ENCODE data around the gene SLC6A18. TPM values are rescaled to one million over a fixed set of nuclear protein-coding genes. Genes with fewer than 3 reads are reported as not detected.

SLC6A18 gene
- total and polyA plus RNA-seq, 9 of the 15 experiments (the other 6 are each of a cell fraction or from before 2014, with no cell fraction given) = not detected

DNA sequence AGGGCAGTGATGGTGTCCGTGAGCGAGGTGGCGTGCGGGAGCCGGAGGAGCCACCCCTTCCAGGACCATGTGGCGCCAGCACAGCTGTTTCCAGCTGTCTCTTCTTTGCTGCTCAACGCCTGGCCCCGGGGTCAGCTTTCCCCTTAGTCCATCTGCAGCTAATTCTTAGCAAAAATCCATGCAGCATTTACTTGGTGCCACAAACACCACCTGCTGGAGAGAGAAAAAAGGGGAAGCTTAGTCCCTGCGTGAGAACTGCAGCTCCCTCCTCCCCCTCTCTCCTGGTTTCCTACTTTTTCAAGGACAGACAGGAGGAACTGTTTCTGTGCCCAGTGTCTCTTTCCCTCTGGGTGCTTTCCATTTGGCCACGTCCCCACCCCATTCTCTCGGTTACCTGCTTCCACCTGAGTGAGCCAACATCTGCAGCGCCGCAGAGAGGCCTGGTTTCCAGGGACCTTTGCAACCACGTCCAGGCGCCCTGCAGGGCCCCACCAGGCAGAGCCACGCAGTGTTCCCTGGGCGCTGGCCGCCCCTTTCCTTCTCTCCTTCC is 20.4 kb upstream of the SLC6A18 start (continued):
- TF ChIP-seq, protein P1, sequence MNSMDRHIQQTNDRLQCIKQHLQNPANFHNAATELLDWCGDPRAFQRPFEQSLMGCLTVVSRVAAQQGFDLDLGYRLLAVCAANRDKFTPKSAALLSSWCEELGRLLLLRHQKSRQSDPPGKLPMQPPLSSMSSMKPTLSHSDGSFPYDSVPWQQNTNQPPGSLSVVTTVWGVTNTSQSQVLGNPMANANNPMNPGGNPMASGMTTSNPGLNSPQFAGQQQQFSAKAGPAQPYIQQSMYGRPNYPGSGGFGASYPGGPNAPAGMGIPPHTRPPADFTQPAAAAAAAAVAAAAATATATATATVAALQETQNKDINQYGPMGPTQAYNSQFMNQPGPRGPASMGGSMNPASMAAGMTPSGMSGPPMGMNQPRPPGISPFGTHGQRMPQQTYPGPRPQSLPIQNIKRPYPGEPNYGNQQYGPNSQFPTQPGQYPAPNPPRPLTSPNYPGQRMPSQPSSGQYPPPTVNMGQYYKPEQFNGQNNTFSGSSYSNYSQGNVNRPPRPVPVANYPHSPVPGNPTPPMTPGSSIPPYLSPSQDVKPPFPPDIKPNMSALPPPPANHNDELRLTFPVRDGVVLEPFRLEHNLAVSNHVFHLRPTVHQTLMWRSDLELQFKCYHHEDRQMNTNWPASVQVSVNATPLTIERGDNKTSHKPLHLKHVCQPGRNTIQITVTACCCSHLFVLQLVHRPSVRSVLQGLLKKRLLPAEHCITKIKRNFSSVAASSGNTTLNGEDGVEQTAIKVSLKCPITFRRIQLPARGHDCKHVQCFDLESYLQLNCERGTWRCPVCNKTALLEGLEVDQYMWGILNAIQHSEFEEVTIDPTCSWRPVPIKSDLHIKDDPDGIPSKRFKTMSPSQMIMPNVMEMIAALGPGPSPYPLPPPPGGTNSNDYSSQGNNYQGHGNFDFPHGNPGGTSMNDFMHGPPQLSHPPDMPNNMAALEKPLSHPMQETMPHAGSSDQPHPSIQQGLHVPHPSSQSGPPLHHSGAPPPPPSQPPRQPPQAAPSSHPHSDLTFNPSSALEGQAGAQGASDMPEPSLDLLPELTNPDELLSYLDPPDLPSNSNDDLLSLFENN (IDR thresholded peaks at IDR 0.05; ENCODE audit: low read depth in 2 of 2, low read length in 2 of 2) = 0 out of 4 replicates have a peak, but pooled peaks of 1 of the 2 experiments have one; percentile 26
- TF ChIP-seq, protein P2, sequence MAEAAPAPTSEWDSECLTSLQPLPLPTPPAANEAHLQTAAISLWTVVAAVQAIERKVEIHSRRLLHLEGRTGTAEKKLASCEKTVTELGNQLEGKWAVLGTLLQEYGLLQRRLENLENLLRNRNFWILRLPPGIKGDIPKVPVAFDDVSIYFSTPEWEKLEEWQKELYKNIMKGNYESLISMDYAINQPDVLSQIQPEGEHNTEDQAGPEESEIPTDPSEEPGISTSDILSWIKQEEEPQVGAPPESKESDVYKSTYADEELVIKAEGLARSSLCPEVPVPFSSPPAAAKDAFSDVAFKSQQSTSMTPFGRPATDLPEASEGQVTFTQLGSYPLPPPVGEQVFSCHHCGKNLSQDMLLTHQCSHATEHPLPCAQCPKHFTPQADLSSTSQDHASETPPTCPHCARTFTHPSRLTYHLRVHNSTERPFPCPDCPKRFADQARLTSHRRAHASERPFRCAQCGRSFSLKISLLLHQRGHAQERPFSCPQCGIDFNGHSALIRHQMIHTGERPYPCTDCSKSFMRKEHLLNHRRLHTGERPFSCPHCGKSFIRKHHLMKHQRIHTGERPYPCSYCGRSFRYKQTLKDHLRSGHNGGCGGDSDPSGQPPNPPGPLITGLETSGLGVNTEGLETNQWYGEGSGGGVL (CRISPR knock-in tag; IDR thresholded peaks at IDR 0.05) = no peak
- no peak for TF ChIP-seq NEUROD1 (IDR thresholded peaks at IDR 0.05; ENCODE audit: borderline replicate concordance, low read depth, low read length, partially characterized antibody)
- TF ChIP-seq ZNF583 (CRISPR knock-in tag; IDR thresholded peaks at IDR 0.05) = peak; percentile 69; the same call in 1 of the 2 replicates
- TF ChIP-seq, protein P3, sequence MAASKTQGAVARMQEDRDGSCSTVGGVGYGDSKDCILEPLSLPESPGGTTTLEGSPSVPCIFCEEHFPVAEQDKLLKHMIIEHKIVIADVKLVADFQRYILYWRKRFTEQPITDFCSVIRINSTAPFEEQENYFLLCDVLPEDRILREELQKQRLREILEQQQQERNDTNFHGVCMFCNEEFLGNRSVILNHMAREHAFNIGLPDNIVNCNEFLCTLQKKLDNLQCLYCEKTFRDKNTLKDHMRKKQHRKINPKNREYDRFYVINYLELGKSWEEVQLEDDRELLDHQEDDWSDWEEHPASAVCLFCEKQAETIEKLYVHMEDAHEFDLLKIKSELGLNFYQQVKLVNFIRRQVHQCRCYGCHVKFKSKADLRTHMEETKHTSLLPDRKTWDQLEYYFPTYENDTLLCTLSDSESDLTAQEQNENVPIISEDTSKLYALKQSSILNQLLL (CRISPR knock-in tag; IDR thresholded peaks at IDR 0.05; ENCODE audit: borderline replicate concordance) = no peak
- TF ChIP-seq ZBED1 (IDR thresholded peaks at IDR 0.05) = no peak
- no peak for TF ChIP-seq DPF2 (IDR thresholded peaks at IDR 0.05)
- no peak for TF ChIP-seq MAFG (tag; conservative IDR thresholded peaks at IDR 0.05)
- TF ChIP-seq KHSRP (IDR thresholded peaks at IDR 0.05) = no peak
- TF ChIP-seq ZNF384 (IDR thresholded peaks at IDR 0.05; ENCODE audit: low read depth, low read length) = no peak
- TF ChIP-seq, protein P4, sequence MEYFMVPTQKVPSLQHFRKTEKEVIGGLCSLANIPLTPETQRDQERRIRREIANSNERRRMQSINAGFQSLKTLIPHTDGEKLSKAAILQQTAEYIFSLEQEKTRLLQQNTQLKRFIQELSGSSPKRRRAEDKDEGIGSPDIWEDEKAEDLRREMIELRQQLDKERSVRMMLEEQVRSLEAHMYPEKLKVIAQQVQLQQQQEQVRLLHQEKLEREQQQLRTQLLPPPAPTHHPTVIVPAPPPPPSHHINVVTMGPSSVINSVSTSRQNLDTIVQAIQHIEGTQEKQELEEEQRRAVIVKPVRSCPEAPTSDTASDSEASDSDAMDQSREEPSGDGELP (CRISPR knock-in tag; IDR thresholded peaks at IDR 0.05; ENCODE audit: borderline replicate concordance) = peak; percentile 93
- TF ChIP-seq OTX1 (CRISPR knock-in tag; IDR thresholded peaks at IDR 0.05) = 0 out of 2 replicates have a peak, but pooled peaks have one; percentile 45
- peak; percentile 40 to 46; a peak in 1 of 4 replicates for TF ChIP-seq MAZ (CRISPR knock-in tag; conservative IDR thresholded peaks at IDR 0.05 in 1 of 2, IDR thresholded peaks at IDR 0.05 in 1 of 2)
- TF ChIP-seq KDM2B (CRISPR knock-in tag; IDR thresholded peaks at IDR 0.05) = no peak
- TF ChIP-seq DIDO1 (tag; IDR thresholded peaks at IDR 0.05; ENCODE audit: low read depth) = no peak
- TF ChIP-seq NR4A1 (CRISPR knock-in tag; IDR thresholded peaks at IDR 0.05) = no peak
- TF ChIP-seq NR4A1 (tag; IDR thresholded peaks at IDR 0.05) = 0 out of 2 replicates have a peak, but pooled peaks have one; percentile 48
- TF ChIP-seq CBFA2T2 (conservative IDR thresholded peaks at IDR 0.05) = no peak
- no peak for TF ChIP-seq TCF7 (IDR thresholded peaks at IDR 0.05; ENCODE audit: borderline replicate concordance)
- TF ChIP-seq ZNF165 (CRISPR knock-in tag; IDR thresholded peaks at IDR 0.05; ENCODE audit: borderline replicate concordance) = 0 out of 2 replicates have a peak, but pooled peaks have one; percentile 41
- TF ChIP-seq HDAC2 (IDR thresholded peaks at IDR 0.05) = no peak

All from K562 (cell line).